GM12878 (cell line): ENCODE results near the gene RNF31. TPM values are rescaled to one million over a fixed set of nuclear protein-coding genes. Genes with fewer than 3 reads are reported as not detected.

ENCODE experiments used
- ATAC-seq: fragments of 200-7000 bp; cut with Tn5 transposase; 3 replicates; pipeline ENCODE4 v1.9.1; 2020; ENCODE audit warnings: mild to moderate bottlenecking, moderate library complexity
- BruUV-seq: library from RNA; stranded (reverse); fragments of 400-500 nt; replicated peaks from 2 replicates; lab custom pipeline; 2021; lab: Mats Ljungman, UMichigan
- CTCF ChIA-PET: fragments of 300-600 bp; sonication (Branson Sonifier 250); formaldehyde crosslinking; extraction: SDS; loops from one replicate; lab custom pipeline; 2021; ENCODE audit warnings: inconsistent platforms; lab: Yijun Ruan, JAX
- POLR2A ChIA-PET: fragments of 350-600 bp; formaldehyde crosslinking; extraction: SDS; loops from one replicate; lab custom pipeline; 2021; ENCODE audit warnings: inconsistent platforms; lab: Charles Lee
- RAD21 ChIA-PET: fragments of 300-600 bp; sonication (Branson Sonifier 250); formaldehyde crosslinking; loops from one replicate; lab custom pipeline; 2023; ENCODE audit warnings: antibody characterized with exemption; ENCODE audit not compliant: unreplicated experiment; lab: Charles Lee
- SMC1A ChIA-PET: fragments of 300-600 bp; sonication (Branson Sonifier 250); formaldehyde crosslinking; loops from one replicate; lab custom pipeline; 2023; ENCODE audit not compliant: unreplicated experiment, uncharacterized antibody; lab: Charles Lee
- DNase-seq: peaks from one replicate; pipeline ENCODE4 v3.0.0-alpha.2; 2011; ENCODE audit warnings: low read depth, low spot score
- FAIRE-seq: peaks from 3 replicates; lab custom pipeline; 2011; peaks lifted over from hg19 to GRCh38; lab: Jason Lieb, UNC
- H2AFZ ChIP-seq: 2 replicates; pipeline ENCODE4 v1.6.0; 2011; ENCODE audit warnings: low read depth, low read length, control low read depth; ENCODE audit not compliant: control insufficient read depth
- H3K27ac ChIP-seq: 2 replicates; pipeline ENCODE4 v1.5.1; 2011; ENCODE audit warnings: control low read depth; ENCODE audit not compliant: control insufficient read depth, insufficient read depth
- H3K27me3 ChIP-seq, 2 experiments: replicated peaks in 1 of 2; 2 replicates each; pipeline versions ENCODE4 v1.6.0 to v1.6.1; 2011; ENCODE audit warnings: low read length in 1 of 2; ENCODE audit not compliant: control insufficient read depth in 2 of 2, insufficient read depth in 2 of 2
- H3K36me3 ChIP-seq, 2 experiments: 2 replicates each; pipeline ENCODE4 v1.5.1; 2011; ENCODE audit warnings: low read length in 1 of 2; ENCODE audit not compliant: control insufficient read depth in 2 of 2, insufficient read depth in 2 of 2
- H3K4me1 ChIP-seq: 2 replicates; pipeline ENCODE4 v1.6.1; 2011; ENCODE audit warnings: mild to moderate bottlenecking, low read length, moderate library complexity, mixed read lengths; ENCODE audit not compliant: control insufficient read depth, insufficient read depth
- H3K4me2 ChIP-seq: 2 replicates; pipeline ENCODE4 v1.6.0; 2011; ENCODE audit warnings: control low read depth; ENCODE audit not compliant: control insufficient read depth, insufficient read depth
- H3K4me3 ChIP-seq: fragments of 200-600 bp; sonication (generic); 2 replicates; pipeline ENCODE4 v1.5.1; 2016
- H3K79me2 ChIP-seq: 2 replicates; pipeline ENCODE4 v1.6.0; 2011; ENCODE audit warnings: low read length; ENCODE audit not compliant: control insufficient read depth, insufficient read depth
- H3K9ac ChIP-seq: 2 replicates; pipeline ENCODE4 v1.8.0; 2011; ENCODE audit warnings: low read length, control low read depth, mixed read lengths; ENCODE audit not compliant: control insufficient read depth, insufficient read depth
- H3K9me3 ChIP-seq: replicated peaks from 3 replicates; pipeline ENCODE4 v1.5.1; 2011; ENCODE audit warnings: mild to moderate bottlenecking, low read length; ENCODE audit not compliant: control insufficient read depth, insufficient read depth
- H4K20me1 ChIP-seq: 2 replicates; pipeline ENCODE4 v1.6.0; 2011; ENCODE audit not compliant: control insufficient read depth, insufficient read depth
- ATF2 ChIP-seq: IDR thresholded peaks from 2 replicates; pipeline ENCODE4 v1.6.1; 2012; ENCODE audit warnings: low read length, inconsistent platforms
- BCL11A ChIP-seq: IDR thresholded peaks from 2 replicates; pipeline ENCODE4 v1.6.1; 2011; ENCODE audit warnings: low read depth, low read length
- CBX3 ChIP-seq: fragments of 200-600 bp; sonication (generic); IDR thresholded peaks from 2 replicates; pipeline ENCODE4 v1.6.1; 2016; ENCODE audit warnings: low read depth, borderline replicate concordance
- CREB1 ChIP-seq: IDR thresholded peaks from 2 replicates; pipeline ENCODE4 v1.6.1; 2012; ENCODE audit warnings: low read depth, mild to moderate bottlenecking, inconsistent platforms
- ESRRA ChIP-seq: IDR thresholded peaks from 2 replicates; pipeline ENCODE4 v1.6.1; 2012; ENCODE audit warnings: mild to moderate bottlenecking, low read length, improper control_type of control experiment
- IKZF2 ChIP-seq, 2 experiments: fragments of 450-650 bp; IDR thresholded peaks; 2 replicates each; pipeline ENCODE4 v1.6.1; 2017; ENCODE audit warnings: mild to moderate bottlenecking in 2 of 2, moderate library complexity in 2 of 2
- KDM1A ChIP-seq: fragments of 200-600 bp; sonication (generic); IDR thresholded peaks from 2 replicates; pipeline ENCODE4 v1.6.1; 2016; ENCODE audit warnings: borderline replicate concordance
- MAX ChIP-seq: IDR thresholded peaks from 2 replicates; pipeline ENCODE4 v1.6.1; 2012; ENCODE audit warnings: low read depth, low read length, improper control_type of control experiment
- PAX5 ChIP-seq: IDR thresholded peaks from 2 replicates; pipeline ENCODE4 v1.6.1; 2011; ENCODE audit warnings: low read depth, low read length, borderline replicate concordance
- POLR2A ChIP-seq: IDR thresholded peaks from 2 replicates; pipeline ENCODE4 v1.6.1; 2011; ENCODE audit warnings: low read depth, mild to moderate bottlenecking, low read length
- POU2F2 ChIP-seq: IDR thresholded peaks from 3 replicates; pipeline ENCODE4 v1.6.1; 2011; ENCODE audit warnings: low read depth, mild to moderate bottlenecking, low read length, borderline replicate concordance
- RBBP5 ChIP-seq: fragments of 200-600 bp; sonication (generic); conservative IDR thresholded peaks from 2 replicates; pipeline ENCODE4 v1.6.1; 2016
- TBL1XR1 ChIP-seq: IDR thresholded peaks from 2 replicates; pipeline ENCODE4 v1.6.1; 2012; ENCODE audit warnings: low read depth, low read length, improper control_type of control experiment
- USF2 ChIP-seq: IDR thresholded peaks from 2 replicates; pipeline ENCODE4 v1.6.1; 2011; ENCODE audit warnings: low read depth, low read length, improper control_type of control experiment, borderline replicate concordance
- ZBTB40 ChIP-seq: fragments of 450-650 bp; IDR thresholded peaks from 2 replicates; pipeline ENCODE4 v1.6.1; 2016; ENCODE audit warnings: mild to moderate bottlenecking, moderate library complexity, borderline replicate concordance
- ZNF207 ChIP-seq: fragments of 450-650 bp; IDR thresholded peaks from 2 replicates; pipeline ENCODE4 v1.6.1; 2014; ENCODE audit warnings: antibody characterized with exemption, mild to moderate bottlenecking, borderline replicate concordance
- ZNF274 ChIP-seq: IDR thresholded peaks from one replicate; pipeline ENCODE4 v1.8.0; 2011; ENCODE audit not compliant: insufficient read length, insufficient read depth
- WGBS: methylation state at CpG from one replicate; pipeline ENCODE4 v1.1.6; 2016; ENCODE audit warnings: low lambda C conversion rate; ENCODE audit not compliant: insufficient replicate concordance, insufficient coverage; ENCODE audit errors: missing lambda C conversion rate; 5-methylcytosine and 5-hydroxymethylcytosine counted together
- in situ Hi-C: fragments of 300-500 bp; cut with MboI; formaldehyde crosslinking; loops from 9 replicates; pipeline ENCODE4 v1.14.3; 2018; ENCODE audit warnings: mixed read lengths
- intact Hi-C: fragments of 100-400 bp; cut with micrococcal nuclease; formaldehyde crosslinking; loops from one replicate; pipeline ENCODE4 v1.14.2; 2022; ENCODE audit not compliant: unreplicated experiment
- polyA plus RNA-seq, 11 experiments: library from polyadenylated mRNA; depleted of rRNA in 4 of 11; unstranded in 6 of 11; stranded (reverse) in 5 of 11; fragments of >200 nt; fragmentation: Nextera tagmentation in 4 of 11; fragmentation: Illumina TruSeq in 1 of 11; extraction: Ambion mirVana in 4 of 11; extraction: Trizol in 1 of 11; gene quantifications; 1 replicate in 1 of 11; 2 replicates in 10 of 11; pipeline versions ENCODE4 v1.2.1 to v1.2.3, GENCODE V29; 2011 to 2016; ENCODE audit warnings: inconsistent platforms in 2 of 11, missing spikeins in 2 of 11, low read depth in 1 of 11
- total RNA-seq, 4 experiments: library from RNA; depleted of rRNA in 3 of 4; stranded (reverse); fragments of >200 nt in 3 of 4; fragmentation: Illumina TruSeq in 1 of 4; extraction: Trizol in 1 of 4; gene quantifications; 2 replicates each; pipeline versions ENCODE4 v1.2.1 to v1.2.3, GENCODE V29; 2013 to 2021

RNF31 gene
- total and polyA plus RNA-seq, 10 of the 15 experiments (the other 5 are each of a cell fraction or from before 2014, with no cell fraction given), result 8.5 to 92.7 (median 52.0) TPM

GRCh38 chr14:24100982-24101494 is 46.3 kb upstream of the RNF31 start:
- ChIA-PET SMC1A (interaction anchor here (0.6 to 1.6 kb wide), 3 partner anchors 8 to 47 kb away, joined by 4 to 5 read pairs (median 4); no protein-coding TSS in a partner anchor), RAD21 (interaction anchor here (0.6 to 1.2 kb wide), 2 partner anchors 7 to 60 kb away, joined by 3 read pairs; partner anchors contain the start of gene IRF9), POLR2A (interaction anchor here (1.0 kb wide), 1 partner anchor 13 kb away, joined by 3 read pairs; no protein-coding TSS in a partner anchor), CTCF (interaction anchor here (1.6 to 11.3 kb wide), 3 partner anchors 7 to 43 kb away, joined by 7 to 294 read pairs (median 8); partner anchors contain the start of gene PCK2)
- Histone ChIP-seq H3K27me3 (no peaks in the 10 kb centered on the region), H3K27ac (no peak overlapping the region), H3K9ac (no peak overlapping the region), H3K4me1 (no peaks in the 10 kb centered on the region), H4K20me1 (no peaks in the 10 kb centered on the region), H3K4me2 (no peak overlapping the region), H3K4me3 (no peak overlapping the region), H2AFZ (no peak overlapping the region), H3K79me2 (peaks cover 4% of the 10 kb centered on the region; the same call in 1 of the 2 replicates), H3K36me3 (peaks cover 11 to 14% of the 10 kb centered on the region in 2 experiments; a peak in 3 of 4 replicates), H3K9me3 (no peaks in the 10 kb centered on the region)
- ATAC-seq (no peak), DNase-seq (no peak), FAIRE-seq (no peak)
- in situ Hi-C loops (loop anchor here (25.0 kb wide), 1 partner anchor 789 kb away; the partner anchor contains the start of genes BCL2L2, PABPN1 and PPP1R3E), intact Hi-C loops (no loop called here)
- BruUV-seq, result no TSS peak
- 88% methylated on average over 3 of the region's 3 CpGs for WGBS
- no peak for TF ChIP-seq ZNF274
- no peak for TF ChIP-seq ZNF207
- TF ChIP-seq USF2, result no peak
- no peak for TF ChIP-seq CBX3
- TF ChIP-seq TBL1XR1, result no peak
- TF ChIP-seq PAX5, result no peak
- no peak for TF ChIP-seq CREB1
- TF ChIP-seq ZBTB40, result no peak
- no peak for TF ChIP-seq ESRRA
- TF ChIP-seq BCL11A, result no peak
- TF ChIP-seq MAX, result no peak
- no peak for TF ChIP-seq POLR2A
- no peak for TF ChIP-seq RBBP5
- TF ChIP-seq POU2F2, result no peak
- TF ChIP-seq KDM1A, result no peak
- no peak for TF ChIP-seq IKZF2 (IDR thresholded peaks at IDR 0.05)
- no peak for TF ChIP-seq ATF2
